NCI-H187 (cell line): ENCODE measurements around the gene EVX1.
A peak's percentile ranks its signal among the peaks of the same experiment; 100 is the strongest.

Experiments
- DNase-seq, 2 experiments: peaks; one replicate each; lab custom pipeline; 2025; lab: John Stamatoyannopoulos, UW

Gene EVX1

DNA sequence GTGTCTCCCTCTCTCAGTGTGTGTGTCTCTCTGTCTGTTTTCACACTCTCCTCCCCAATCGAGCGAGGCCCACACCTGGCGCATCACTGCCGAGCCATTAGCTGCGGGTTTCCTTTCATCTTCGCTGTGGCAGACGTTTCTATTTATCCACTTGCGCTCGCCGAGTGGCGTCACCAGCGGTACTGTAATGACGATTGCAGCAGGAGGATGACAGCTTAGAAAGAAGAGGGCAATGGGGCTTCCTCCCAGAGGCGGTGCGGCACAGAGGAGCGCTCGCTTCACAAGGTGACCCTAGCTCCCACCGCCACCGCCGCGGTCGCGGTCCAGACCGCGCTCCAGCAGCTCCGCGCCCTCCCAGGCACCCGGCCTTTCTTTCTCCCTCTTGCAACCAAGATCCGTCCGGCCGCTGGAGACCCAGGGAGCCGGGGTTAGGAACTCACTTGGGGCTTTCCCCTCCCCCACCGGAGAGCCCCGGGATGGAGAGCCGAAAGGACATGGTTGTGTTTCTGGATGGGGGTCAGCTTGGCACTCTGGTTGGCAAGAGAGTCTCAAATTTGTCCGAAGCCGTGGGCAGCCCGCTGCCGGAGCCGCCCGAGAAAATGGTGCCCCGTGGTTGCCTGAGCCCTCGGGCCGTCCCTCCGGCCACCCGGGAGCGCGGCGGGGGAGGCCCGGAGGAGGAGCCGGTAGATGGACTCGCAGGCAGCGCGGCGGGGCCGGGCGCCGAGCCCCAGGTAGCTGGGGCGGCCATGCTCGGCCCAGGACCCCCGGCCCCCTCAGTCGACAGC, at the start of gene EVX1:
EVX1 (plus strand) TSS at position 248 of the 785 bp plus-strand sequence; CDS start at position 477, 229 bp downstream.
- peak in 1 of 2 experiments; percentile 21 for DNase-seq

DNA sequence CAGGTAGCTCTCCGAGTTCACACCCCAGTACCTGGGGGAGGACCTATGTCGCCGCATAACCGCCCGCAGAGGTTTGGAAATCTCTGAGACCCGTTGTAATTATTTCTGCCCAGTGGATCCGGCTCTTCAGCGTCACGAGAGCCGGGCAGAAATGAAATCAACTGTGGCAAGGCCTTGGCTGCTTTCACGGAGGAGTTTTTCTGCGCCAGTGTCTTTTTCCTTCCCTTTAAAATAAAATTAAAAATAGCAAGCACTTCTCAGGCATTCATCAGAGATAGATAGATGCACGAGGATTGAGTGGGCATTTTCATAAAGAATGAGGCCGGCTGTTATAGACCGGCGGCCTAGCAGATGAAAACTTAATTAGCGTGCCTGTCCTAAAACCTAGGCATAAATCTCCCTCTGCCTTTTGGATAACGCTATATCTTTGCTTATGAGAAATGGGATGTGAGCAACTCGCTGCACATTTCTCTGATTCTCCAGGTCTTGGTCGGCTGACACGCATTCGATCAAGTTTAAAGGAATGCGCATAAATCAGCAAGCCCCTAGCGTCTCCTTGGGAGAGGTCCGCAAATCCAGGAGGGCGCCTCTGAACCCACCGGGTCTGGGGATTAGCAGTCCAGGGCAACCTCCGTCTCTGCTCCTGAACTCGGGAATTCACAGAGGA, 49.1 kb upstream of the EVX1 start:
- no peak for DNase-seq

DNA sequence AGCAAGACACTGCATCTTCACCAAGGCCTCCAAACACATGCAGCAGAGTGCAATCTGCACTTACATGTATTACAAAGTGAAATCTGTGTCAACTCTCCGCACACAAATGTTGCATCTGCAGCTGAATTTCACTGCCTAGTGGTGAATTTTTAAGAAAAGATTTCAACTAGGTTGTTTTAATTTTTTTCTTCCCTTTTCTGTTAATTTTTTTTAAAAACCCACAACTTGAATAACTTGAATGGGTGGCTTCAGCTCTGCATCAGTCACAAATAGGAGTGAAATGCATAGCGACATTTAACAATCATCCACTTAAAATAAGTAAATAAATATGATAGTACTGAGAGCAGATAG, 48.6 kb upstream of the EVX1 start:
- DNase-seq: no peak

DNA sequence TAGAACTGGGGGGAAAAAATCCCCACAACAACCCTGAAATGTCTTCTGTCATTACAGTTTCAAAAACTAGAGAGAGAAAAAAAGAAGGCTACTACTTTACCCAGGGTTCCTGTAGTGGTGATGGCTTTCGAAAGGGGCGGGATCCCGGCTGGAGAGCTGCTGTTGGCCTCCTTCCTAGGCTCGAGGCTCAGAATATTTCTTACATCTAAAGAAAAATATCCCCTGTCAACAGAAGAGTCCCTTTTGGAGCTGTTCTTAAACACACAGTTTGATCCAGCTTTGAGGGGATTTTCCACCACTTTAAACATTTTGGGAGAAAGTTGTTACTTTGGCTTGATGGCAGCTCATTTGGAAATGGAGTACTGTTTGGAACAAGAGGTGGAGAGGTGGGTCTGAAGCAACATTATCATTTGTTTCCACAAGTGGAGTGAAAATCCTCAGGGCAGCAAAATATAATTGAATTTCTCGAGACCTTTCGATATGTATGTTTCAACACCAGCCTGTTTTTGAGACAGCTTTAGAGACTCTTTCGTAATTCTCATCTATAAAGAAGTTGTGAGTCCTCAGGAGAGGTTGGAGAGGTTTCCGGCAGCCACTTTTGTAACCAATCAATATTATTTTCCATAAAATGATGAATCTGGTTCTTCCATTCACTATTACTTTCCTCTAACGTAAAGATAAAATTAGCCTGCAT, 47.8 kb upstream of the EVX1 start:
- DNase-seq: no peak

DNA sequence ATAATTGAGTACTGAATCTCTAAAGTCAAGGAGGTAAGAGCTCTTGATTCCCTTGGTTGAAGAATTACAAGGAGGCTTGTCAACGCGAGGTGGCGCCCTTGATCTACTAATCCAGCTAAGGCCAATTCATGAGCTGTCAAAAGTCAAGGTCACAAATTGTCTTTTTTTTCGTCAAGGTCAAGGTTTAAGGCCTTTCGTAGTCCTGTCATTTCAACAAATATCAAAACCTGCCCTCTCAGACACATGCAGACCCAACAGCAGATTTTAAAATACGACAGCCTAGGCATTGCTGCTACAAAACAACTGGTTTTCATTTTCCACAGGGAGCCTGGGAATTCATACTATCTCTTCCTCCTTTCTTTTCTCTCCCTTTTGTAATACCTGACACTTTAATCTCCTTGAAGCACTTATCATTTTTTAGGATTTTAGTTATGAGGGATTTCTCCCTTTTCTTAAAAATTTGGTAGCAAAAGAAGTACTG, 46.3 kb upstream of the EVX1 start:
- DNase-seq: peak; percentile 43 to 68

DNA sequence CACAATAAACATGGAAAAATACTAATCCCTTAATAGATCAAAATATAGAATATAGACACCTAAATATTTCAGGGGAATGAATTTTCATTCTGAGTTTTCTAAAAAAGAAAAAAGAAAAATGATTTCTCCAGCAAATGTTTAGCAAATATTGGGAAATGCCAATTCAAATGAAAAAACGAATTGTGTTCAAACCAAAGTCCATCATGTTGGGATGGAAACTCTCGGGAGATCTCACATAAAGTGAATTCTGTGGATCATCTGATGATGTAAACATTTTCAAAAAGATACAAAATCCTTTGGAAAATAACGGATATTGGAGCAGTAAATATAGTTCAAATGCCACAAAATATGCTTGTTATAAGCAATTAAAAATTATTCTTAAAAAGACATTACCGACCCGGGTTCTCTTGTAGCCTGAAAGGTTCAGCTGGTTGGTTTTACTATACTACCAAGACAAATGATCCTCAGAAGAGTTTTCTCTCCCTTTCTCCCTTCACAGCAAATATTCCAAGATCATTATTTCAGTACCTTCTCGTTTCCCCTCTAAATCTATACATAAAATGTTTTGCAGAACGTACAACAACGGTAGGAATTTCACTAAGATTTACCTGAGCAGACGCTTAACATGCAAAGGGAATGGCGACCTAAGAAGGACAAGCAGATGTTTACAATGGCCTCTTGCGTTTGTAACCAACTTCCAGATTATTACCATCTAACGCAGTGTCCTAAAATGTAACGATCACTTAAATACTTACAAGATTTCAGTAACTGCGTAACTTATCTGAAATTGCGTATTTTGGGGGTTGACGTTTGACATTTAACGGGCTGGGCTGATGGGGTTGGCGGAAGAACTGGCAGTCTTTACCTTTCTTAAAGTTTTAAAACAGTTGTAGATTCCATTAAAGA, 45.2 kb upstream of the EVX1 start:
- DNase-seq: no peak

DNA sequence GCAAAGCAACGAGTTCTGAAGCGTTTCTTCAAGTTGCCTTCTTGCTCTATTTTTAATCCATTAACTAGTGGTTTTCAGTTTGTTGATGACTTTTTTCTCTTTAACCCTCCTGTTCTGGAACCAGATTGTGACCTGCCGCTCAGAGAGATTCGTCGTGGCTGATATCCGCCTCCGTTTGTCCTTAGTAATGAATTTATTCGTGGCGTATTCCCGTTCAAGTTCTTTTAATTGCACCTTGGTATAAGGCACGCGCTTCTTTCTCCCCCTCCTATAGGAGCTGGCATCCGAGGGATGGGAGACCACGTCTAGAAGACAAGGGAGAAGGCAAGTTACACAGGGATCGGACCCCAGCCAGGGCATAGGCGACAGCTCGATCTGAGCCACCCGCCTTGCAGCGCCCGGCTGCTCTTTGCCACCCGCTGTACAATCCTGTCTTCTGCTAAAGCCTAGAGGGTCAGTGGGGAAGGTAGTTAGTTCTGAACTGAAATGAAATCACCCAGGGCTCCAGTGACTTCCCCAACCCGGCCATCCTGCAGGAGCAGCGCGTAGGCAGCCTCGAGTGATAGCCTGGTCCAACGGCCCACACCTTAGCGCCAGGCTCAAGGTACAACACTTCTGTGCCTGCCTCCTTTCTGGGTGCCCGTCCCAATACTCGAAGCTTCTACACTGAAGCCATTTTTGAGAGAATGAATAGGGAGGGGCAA, 44.3 kb upstream of the EVX1 start:
- DNase-seq: no peak

DNA sequence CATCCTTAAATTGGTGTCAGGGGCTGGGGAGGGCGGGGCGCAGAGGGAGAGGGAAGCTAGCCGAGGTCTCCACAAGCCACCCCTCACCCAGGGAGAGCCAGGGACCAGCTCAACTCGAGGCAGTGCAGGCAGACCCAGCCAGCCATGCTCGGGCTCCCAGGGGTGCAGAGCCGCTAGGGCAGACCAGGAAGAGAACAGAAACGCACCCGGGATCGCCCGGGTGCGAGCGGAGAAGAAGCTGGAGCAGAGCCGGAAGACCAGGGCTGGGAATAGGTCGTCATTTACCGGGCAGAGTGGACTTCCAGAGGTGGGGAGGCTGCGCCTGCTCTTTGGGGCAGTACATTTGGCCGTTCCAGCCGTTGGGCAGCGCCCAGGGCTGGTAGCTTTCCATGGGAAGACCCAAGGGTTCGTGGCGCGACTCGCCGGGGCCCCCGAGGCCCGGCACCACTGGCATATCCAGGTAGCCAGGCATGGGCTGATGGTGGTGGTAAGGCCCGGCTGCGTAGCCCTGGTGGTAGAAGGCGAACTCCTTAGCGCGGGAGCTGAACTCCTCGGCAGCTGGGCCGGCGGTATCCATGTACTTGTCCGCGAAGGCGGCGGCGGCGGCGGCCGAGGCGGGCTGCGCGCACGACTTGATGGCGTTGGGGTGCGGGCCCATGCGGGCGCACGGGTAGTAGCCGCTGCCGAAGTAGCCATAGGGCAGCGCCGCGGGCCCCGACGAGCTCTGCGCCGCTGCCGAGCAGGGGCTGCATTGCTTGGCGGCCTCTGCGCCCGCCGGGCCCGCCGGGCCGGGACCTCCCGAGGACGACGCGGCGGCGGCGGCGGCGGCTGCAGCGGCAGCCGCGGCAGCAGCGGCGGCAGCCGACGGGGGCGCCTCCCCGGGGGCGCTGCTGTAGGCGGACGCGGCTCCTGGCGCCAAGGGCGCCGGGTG, 43.5 kb upstream of the EVX1 start:
- DNase-seq: no peak

DNA sequence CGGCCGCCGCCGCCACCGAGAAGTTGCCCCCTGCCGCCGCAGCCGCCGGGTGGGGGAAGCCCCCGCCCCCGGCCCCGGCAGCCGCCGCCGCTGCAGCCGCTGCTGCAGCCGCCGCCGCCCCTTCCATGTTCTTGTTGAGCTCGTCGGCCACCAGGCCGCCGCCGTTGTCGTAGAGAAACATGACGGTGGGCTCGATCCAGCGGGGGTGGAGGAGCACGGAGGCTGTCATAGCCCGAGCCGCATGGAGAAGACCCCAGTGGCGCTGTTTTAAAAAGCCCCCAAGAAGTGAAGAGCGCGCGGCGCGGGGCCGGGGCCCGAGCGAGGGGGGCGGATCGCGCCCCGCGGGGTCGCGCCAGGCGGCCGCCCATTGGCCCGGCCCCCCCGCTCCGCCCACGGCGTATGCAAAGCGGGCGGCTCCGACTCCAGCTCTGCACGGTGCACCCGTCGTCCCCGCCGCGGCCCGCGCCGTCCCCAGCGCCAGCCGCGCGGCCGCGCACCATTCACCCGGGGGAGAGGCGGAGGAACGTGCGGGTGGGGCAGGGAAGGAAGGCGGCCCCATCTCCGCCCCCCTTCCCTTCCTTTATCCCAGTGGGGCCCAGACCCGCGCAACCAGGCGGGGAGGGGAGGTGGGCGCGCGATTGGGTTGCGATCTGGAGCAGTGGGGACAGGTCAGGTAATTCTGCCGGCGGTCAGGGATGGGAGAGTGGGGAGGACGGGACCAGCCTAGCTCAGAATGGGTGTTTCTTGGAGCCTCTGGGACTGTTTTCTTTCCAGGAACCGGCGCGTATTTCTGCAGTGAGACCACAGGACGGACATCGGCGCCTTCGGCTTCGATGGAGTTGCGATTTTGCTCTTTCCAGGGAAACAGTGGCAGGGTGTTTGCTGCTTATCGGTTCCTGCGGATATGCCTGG, 42.5 kb upstream of the EVX1 start, which contains the start of gene HOXA13:
HOXA13 (minus strand) TSS at position 243 of the 912 bp plus-strand sequence; CDS start at position 229, 14 bp downstream.
- DNase-seq: peak; percentile 29 to 80

DNA sequence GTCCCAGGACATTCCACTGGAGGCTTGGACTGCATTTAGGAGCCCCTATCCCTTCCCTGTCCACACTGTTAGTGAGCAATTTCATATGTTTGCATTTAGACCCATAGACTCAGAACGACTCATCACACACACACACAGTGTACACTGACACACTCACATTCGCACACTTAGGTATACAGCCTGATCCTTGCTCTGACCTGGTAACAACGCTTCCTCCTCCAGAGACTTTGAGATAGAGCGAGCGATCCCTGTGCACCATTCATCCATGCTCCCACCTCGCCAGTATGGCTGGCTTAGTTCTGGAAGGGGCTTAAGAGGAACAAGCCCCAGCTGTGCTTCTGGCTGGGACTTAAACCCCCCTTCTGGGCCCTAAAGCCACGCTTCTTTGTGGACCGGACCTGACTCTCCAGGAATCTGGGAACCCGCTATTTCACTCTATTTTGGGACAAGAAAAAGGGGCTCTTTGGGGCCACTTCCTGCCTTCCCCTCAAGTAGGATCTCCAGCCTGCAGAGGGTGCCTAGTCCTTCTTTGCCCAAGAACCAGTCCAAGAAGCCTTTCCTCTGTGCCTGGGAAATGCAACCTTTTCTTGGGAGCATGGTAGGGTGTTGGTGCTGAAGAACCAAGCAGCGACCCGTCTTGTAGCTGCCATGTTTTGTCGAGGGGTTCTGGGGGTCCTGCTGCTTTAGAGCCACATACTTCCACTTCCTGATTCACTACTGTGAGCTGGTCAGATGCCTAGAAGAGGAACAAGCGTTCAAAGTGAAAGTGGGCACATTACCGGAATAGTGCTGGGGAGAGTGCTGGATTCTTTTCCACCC, 41.6 kb upstream of the EVX1 start:
- DNase-seq: no peak

DNA sequence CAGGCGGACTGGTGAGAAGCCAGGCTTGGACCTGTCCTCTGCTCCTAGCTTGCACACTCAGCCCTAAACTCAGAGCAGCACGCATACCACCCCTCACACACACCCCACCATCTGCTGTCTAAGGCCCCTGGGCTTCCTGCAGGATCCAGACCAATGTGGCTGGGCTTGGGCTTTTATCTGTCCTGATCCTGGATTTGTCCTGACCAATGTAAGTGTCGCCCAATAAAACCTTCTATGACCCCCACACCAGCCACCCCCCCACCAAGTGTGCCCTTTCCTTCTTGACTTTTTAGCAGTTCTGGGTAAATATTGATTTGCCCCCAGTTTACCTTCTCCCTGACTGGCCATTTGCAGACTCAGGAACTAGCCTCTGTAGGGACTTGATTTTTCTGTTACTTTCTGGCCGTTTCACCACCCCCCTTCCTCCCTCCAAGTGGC, 41.0 kb upstream of the EVX1 start:
- no peak for DNase-seq

DNA sequence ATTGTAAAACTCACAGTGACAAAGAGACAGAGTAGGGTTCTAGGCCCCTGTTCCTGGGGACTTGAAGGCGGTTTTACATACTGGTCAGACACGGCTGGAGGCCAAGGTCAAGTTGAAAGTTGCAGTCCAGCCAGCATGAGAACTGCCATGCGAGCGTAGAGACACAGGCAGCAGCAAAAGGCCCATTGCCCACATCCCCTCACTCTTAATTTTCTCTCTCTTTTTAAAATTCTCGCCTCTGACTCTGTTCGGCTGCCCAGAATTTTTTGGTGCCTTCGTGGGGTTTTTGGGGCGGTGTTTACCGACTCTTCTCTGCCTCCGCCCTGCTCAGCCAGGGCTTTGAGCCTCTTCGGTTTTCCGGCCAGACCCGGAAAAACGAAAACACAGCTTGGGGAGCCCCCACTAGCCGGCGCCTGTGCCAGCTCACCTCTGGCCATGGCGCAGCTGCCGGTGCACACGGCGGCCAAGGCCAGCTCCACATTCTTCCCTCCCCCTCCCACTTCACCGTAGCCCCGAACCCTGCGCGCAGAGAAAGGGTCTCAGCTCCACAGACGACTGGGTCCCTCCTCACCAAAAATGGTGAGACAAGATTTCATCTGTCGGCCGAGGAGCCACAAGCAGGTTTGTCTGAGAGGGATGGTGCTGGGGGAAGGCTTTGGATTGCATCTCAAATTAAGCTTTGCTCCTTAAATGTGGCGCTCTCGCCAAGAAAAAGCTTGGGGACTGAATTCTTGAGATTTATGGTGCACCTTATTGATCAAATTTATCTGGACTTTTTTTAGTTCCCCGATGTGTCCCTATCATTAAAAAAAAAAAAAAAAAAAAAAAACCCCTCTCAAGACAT, 40.4 kb upstream of the EVX1 start:
- DNase-seq: no peak

DNA sequence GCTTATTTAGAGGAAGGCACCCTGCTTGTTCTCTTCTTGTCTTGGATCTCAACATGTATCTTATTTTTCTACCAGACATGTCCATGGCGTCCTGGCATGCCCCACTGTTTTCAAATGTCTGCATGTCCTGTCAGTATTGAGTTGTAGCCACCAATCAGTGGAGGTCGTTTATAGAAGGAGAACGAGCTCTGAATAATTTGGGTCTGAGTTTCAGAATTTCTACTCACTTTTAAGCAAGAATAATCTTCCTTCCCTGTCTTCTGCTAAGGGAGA, 39.8 kb upstream of the EVX1 start:
- no peak for DNase-seq

DNA sequence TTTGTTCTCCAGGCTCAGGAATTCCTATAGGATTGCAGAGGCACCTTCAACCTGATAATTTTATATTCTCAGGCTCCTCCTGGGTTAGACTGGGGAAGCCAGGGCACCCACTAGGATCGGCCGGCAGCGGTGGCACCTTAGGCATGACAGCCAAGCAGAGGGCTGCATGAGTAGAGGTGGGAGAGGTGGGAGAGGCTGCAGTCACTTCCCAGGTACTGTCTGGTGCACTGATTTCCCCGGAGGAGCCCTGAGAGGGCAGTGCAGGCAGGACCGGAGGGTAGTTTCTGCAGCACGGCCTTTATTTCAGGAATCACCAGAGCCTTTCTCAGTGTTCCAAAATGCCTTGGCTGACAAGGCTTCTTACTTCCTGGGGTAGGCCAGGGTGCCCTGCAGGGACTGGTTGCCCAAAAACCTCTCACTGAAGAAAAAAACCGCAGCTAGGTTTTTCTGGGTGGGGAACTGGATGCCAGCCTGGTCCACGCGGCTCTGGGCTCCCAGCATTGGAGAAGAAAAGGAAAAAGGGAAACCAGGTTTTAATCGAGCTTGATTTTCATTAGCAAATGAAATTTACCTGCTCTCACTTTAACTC, 39.1 kb upstream of the EVX1 start:
- no peak for DNase-seq

DNA sequence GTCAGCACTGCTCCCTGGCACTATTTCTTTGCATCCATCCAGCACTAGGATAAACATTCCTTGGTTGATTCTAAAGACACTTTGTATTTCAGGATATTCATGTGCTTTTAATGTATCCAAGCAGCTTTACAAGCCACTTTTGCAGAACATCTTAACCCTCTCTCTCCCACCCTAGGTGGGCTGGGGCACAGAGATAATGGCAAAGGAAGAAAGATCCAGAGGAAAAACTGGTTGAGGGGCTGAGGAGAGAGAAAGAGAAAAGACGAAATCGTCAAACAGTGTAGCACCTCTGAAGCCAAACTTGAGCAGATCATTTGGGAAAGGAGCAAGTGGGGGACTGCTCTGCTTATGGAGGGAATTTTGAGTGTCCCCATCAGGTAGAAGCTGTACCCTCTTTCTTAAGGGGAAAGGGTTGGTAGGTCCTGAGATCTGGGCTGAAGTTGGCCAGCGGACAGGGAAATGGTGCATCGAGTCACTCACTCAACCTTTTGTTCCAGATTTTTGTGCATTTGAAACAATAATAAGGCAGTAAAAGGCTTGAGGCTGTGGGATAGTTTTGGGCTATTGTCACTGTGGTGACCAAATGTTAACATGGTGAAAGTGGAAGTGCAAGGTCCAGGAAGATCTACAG, 38.5 kb upstream of the EVX1 start:
- no peak for DNase-seq

DNA sequence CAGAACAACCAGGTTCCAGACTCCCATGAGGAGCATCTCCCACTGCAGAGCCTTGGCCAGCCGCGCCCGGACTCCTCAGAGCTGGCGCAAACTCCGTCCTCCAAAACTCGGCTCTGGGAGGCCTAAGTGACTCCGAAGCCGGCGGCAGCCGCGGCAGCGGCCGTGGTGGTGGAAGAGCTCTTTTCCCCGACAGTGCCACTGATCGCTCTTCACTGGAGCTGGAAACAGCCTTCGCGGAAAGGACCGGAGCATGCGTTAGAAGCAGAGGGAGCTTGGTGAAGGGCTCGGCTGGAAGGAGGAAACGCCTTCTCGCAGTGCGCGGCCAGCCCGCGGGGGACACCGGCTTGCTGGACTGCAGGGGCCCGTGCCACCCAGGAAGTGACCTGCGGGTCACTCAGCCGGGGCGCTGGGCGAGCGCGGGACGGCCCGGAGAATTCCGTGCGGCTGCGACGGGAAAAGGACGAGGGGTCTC, 37.7 kb upstream of the EVX1 start:
- no peak for DNase-seq
